SW 1271 (cell line): ENCODE measurements around the gene PDSS1.
A peak's percentile ranks its signal among the peaks of the same experiment; 100 is the strongest.
"Not testable (repeated sequence)": the region's sequence is repeated elsewhere in the genome, so short reads cannot be mapped to it uniquely, and the experiment has no call there.

ENCODE experiments used
- DNase-seq, 2 experiments: peaks; one replicate each; lab custom pipeline; 2025; lab: John Stamatoyannopoulos, UW

Gene PDSS1

DNA sequence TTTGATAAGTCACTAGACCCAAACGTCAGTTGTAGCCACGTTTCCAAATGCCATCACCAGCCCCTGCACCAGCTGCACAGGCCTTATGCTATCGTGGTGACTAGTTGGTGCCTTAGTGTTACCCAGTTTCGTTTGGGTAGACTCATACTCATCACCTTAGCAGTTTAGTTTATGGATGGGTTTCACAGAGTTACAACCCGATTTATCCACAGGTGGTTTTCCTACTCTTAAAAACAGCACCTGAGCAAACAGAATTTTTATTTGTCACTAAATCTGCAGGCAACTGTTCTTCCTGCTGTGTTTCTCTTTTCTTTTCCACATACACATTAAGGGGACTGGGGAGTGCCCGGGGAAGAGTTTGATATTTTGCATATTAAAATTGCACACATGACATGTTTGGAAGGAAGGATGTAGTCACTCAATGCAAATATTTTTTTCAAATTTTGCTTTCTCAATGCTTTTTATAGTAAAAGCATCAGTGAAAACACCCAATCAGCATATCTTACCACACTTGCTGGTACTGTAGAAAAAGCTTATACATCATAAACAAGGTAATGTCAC is 41.6 kb downstream of the PDSS1 start:
- no peak for DNase-seq

GRCh38 chr10:26741368-26741767 is 43.9 kb downstream of the PDSS1 start:
- no peak for DNase-seq

DNA sequence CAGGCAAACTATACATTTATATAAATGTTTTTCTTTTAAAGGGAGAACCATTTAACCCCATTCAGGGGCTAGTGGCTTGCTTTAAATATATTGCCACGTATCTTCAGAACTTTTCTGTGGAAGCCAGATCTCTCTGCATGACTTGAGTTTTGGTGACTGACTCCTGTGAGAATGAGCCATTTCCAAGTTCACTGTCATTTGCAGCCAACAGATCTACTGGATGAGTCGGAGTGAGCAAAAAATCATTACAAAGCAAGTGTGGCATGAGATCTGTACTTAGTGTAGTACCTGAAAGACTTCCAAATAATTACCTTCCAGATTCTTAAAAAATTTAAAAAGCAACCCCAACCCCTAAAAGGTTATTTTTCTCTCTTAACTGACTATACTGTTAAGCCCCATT is 45.6 kb downstream of the PDSS1 start:
- no peak for DNase-seq

DNA sequence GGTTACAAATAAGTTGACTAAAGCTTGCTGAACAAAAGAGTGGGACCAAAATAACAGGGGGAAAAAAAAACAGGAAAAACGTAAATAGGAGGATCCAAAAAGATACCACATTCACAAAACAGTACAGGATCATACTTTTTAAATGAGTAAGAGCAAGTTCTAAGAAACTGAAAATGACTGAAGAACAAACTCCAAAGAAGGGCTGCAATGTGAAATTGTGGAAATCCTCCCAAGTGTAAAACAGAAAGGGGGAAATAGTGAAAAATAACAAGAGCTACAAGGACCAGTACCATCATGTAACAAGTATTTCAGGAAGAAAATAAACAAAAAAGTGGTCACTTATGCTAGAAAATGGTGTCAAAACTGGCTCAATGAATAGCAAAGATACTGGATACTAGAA is 46.3 kb downstream of the PDSS1 start:
- DNase-seq, result no peak

DNA sequence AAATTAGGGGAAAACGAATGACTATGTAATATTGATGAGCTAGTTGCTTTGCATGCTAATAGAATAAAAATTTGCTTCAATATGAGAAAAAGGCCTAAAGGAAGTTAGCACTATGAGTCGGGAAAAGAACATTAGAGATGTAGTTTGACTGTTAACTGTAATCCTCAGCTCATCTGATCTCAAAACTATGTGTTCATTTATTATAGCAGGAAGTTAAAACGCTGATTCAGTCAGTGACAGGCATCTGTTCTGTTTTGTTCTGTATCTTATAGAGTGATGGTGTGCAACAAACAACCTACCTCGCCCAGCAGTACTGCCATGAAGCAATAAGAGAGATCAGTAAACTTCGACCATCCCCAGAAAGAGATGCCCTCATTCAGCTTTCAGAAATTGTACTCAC is 48.6 kb downstream of the PDSS1 start:
- no peak for DNase-seq

GRCh38 chr10:26755443-26755903 is 58.0 kb downstream of the PDSS1 start:
- DNase-seq, result no peak

DNA sequence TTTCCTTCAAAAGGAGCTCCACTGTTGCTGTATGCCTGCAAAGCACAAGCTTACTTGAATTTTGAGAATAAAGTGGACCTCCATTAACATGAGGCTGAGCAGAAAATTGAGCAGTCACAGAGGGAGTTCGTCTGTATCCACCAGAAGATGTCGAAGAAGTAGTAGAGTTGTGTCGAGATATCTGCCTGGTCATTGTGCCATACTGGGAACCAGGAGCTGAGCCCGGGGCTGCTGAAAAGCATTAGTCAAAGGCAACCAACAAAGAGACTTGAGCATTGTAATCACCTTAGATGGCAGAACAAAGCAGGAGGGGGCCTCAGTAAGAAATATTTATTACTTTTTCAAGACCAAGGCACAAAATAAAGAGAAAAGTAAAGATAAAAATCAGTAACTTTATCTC is 61.5 kb downstream of the PDSS1 start:
- DNase-seq, result no peak

GRCh38 chr10:26765549-26765948 is 68.0 kb downstream of the PDSS1 start:
- no peak for DNase-seq

- DNase-seq, result no peak
These were observed 72.6 kb downstream of the PDSS1 start for GRCh38 chr10:26770069-26770468.

DNA sequence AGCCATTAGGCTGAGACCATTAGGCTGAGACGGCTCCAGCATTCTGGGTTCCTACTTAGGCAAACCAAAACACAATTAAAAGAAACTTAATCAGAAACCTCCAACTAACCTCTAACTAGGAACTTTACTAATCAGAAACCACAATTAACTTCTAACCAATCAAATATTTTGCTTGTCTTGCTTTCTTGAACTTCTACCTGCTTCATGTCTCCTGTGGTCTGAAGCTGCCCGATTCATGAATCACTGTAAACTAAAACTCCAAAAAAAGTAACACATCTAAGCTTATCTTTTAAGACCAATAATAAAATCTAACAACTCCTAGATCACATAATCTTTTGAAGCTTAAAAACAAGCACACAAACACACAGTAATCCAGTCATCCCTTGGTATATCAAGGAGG is 76.1 kb downstream of the PDSS1 start:
- DNase-seq, result no peak

DNA sequence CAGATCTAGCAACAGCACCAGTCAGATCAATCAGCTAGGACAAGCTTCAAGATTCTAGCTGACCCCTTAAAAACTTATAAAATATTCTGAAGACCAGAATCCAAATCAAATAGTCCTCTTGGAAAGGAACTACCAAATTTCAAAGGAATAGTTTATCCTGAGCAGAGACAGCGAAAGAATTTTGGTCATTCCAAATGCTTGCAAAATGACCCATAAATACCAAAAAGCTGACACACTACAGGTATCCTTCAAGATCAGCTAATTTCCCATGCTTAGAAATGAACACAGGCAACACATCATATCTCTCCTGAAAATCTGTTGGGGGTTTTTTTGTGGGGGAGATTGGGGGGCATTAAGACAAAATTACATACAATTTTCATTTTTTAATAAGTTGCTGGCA is 78.8 kb downstream of the PDSS1 start:
- DNase-seq, result no peak

DNA sequence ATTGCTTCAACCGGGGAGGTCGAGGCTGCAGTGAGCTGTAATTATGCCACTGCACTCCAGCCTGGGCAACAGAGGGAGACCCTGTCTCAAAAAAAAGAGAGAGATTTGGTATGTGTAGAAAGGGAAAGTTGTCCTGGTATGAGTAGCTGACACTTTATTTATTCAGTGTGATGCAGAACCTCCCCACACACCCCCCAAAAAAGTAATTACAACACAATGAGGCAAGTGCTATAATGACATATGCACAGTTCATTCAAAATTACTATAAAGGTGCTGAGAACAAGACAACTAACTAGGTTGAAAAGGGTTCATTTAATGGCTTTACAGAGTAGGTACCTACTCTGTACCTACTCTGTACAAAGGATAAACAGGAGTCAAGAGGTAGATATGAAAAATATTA is 80.2 kb downstream of the PDSS1 start:
- no peak for DNase-seq

- DNase-seq, result no peak
These were observed 81.8 kb downstream of the PDSS1 start for GRCh38 chr10:26779176-26779860.

DNA sequence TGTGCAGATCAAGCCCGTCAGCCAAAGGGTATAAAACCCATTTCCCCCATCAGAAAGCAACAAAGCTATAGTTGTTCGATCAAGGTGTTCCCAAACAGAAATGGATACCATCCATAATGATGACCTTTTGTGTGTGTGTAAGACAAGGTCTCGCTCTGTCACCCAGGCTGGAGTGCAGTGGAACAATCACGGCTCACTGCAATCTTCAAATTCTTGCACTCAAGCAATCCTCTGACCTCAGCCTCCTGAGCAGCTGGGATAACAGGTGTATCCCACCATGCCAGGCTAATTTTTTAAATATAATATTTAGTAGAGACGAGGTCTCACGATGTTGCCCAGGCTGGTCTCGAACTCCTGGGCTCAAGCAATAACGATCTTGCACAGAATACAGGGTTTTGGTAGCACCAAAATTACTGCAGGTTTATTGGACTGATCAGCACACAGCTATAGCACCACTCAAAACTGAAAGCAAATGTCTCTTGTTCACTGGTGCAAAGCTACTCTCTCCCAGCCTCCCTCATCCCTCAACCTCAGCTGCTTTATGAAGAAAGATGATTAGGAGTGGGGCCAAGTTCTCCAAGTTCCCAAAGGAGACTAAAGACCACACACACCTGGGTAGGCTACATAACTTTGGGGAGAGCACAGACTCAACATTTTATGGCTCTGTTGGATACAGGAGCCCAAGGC is 82.7 kb downstream of the PDSS1 start:
- no peak for DNase-seq

GRCh38 chr10:26780793-26781601 is 83.5 kb downstream of the PDSS1 start:
- DNase-seq, result peak; percentile 19 to 41

DNA sequence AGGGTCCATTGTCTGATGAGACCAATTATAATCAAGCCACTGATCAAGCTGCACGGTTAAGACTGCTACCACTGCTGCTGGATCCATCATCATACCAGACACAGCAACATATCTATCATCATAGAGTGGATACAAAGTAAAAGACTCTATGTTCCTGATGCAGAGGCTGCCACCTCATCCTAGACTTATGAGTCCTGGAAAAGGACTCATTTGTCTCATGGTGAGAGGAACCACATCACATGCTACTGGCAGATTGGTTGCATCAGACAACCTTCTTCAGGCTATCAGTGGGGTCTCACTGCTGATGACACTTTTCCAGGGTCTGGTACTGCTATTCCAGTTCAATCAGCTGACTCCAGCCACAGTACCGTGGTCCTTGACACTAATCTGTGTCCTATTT is 84.3 kb downstream of the PDSS1 start:
- no peak for DNase-seq

DNA sequence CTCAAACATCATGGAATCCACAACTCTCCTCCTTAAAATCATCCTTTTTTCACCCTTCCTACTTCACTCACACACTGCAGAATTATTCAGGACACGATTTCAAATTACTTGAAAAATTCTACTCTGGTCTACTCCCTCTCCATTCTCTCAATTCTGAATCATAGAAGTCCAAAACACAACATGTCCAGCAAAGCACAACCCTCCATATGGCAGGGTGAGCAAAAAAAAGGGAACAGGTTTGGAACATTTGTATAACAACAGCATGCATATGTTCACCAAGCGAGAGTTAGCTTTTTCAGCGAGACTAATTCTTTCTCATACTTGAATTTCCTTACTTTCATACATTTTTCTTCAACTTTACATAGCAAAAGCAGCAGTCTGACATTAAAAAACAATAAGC is 89.9 kb downstream of the PDSS1 start:
- DNase-seq, result no peak

- DNase-seq, result not testable (repeated sequence)
These were observed 92.3 kb downstream of the PDSS1 start for GRCh38 chr10:26789779-26790178.

GRCh38 chr10:26790221-26790995 is 92.9 kb downstream of the PDSS1 start:
- no peak for DNase-seq

- no peak for DNase-seq
These were observed 95.4 kb downstream of the PDSS1 start for GRCh38 chr10:26792758-26793495.
